ENCODE results near the gene AP1G2.
"Not testable (repeated sequence)": the region's sequence is repeated elsewhere in the genome, so short reads cannot be mapped to it uniquely, and the experiment has no call there.

The AP1G2 gene, protein sequence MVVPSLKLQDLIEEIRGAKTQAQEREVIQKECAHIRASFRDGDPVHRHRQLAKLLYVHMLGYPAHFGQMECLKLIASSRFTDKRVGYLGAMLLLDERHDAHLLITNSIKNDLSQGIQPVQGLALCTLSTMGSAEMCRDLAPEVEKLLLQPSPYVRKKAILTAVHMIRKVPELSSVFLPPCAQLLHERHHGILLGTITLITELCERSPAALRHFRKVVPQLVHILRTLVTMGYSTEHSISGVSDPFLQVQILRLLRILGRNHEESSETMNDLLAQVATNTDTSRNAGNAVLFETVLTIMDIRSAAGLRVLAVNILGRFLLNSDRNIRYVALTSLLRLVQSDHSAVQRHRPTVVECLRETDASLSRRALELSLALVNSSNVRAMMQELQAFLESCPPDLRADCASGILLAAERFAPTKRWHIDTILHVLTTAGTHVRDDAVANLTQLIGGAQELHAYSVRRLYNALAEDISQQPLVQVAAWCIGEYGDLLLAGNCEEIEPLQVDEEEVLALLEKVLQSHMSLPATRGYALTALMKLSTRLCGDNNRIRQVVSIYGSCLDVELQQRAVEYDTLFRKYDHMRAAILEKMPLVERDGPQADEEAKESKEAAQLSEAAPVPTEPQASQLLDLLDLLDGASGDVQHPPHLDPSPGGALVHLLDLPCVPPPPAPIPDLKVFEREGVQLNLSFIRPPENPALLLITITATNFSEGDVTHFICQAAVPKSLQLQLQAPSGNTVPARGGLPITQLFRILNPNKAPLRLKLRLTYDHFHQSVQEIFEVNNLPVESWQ

DNA sequence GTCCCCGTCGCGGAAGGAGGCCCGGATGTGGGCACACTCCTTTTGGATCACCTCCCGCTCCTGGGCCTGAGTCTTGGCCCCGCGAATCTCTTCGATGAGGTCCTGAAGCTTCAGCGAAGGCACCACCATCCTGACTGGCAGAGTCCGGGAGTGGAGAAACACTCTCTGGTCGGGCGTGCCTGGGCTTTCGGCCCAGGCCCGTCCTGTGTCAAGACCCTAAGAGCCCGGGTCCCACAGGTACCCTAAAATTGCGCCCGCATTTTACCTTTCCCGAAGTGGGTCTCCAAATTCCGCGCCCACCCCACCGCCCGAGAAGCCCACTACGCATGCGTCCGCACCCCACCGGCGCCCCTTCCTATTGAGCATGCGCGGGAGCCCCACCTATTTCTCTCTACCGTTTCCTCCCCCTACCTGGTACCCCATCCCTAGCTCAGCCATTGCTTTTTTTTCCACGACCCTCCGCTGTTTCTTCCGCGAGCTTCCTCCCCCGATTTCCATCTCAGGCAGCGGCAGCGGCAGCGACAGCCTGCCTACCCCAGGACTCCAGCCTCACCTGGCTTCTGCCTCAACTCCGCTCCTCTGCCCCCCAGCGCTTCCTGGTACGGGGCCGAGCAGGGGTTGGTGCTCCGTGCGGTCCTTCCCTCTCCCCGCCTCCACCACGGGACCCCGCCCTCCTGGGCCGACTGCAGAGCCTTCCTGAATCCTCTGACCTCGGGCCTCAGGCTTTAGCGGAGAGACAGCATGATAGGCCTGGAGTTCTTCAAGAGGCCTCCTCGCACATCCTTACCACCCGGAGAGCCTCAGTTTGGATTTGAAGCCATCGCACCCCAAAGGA is at the start of gene AP1G2:
Gene AP1G2 (minus strand): TSS at position 606 of the 835 bp plus-strand sequence. CDS start 477 bp downstream, at position 129.
- peak within 1 kb of the TSS; percentile 96 for H3K4me3 Mint-ChIP-seq
- peak; percentile 93 for DNase-seq
- H3K27ac Mint-ChIP-seq = peak within 1 kb of the TSS; percentile 98
- H3K4me1 Mint-ChIP-seq (ENCODE audit: low read depth) = peaks cover 28% of the 10 kb centered on the region
- H3K9me3 Mint-ChIP-seq = no peaks in the 10 kb centered on the region
- peaks cover 1% of the 10 kb centered on the region for H3K27me3 Mint-ChIP-seq
- peaks cover 52% of the 10 kb centered on the region for H3K36me3 Mint-ChIP-seq (ENCODE audit: low read depth)

DNA sequence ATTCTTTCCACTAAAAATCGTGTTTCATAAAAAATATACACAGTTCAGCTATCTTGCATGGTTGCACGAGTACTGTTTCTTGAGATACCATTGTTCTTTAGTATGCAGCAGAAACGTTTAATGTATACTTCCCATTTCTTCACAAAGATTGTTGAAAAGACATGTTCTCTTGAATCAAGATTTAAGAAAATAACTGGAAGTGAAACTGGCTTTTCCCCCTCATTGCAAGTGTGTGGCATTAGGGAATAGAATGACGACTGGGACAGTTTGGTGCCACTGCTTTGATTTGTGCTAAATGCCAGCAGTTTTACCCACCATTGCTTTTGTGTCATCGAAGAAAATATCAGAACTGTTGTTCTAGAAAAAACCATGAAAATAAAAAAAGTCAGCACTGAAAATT is 48.3 kb upstream of the AP1G2 start:
- Mint-ChIP-seq H3K4me1 (ENCODE audit: low read depth) (peaks cover 6% of the 10 kb centered on the region), H3K36me3 (ENCODE audit: low read depth) (no peaks in the 10 kb centered on the region), H3K4me3 (no peak overlapping the region), H3K27ac (no peak overlapping the region), H3K9me3 (no peaks in the 10 kb centered on the region), H3K27me3 (no peaks in the 10 kb centered on the region)
- no peak for DNase-seq

DNA sequence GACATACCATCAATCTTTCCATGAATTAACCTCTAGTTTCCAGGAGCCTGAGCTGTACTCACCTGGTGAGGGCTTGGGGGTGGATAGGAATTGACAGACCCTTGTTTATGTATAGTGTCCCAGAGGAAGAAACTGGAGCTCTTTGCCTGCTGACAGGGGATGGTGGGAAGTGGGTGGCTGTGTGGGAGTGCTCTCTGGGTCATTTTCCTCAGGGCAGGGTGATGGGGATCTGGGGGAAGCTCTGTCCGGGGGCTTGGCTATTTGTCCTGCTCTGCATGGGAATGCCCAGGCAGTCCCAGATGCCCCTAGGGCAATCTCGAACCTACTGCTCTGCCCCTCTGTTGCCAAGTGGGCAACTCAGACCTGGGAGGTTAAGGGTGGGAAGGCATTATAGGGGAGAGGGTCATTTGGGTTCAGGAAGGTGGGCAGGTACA is 46.8 kb upstream of the AP1G2 start:
- DNase-seq = no peak
- Mint-ChIP-seq H3K4me1 (ENCODE audit: low read depth) (peaks cover 20% of the 10 kb centered on the region), H3K36me3 (ENCODE audit: low read depth) (peaks cover 1% of the 10 kb centered on the region), H3K4me3 (no peak overlapping the region), H3K27ac (no peak overlapping the region), H3K27me3 (no peaks in the 10 kb centered on the region), H3K9me3 (no peaks in the 10 kb centered on the region)

DNA sequence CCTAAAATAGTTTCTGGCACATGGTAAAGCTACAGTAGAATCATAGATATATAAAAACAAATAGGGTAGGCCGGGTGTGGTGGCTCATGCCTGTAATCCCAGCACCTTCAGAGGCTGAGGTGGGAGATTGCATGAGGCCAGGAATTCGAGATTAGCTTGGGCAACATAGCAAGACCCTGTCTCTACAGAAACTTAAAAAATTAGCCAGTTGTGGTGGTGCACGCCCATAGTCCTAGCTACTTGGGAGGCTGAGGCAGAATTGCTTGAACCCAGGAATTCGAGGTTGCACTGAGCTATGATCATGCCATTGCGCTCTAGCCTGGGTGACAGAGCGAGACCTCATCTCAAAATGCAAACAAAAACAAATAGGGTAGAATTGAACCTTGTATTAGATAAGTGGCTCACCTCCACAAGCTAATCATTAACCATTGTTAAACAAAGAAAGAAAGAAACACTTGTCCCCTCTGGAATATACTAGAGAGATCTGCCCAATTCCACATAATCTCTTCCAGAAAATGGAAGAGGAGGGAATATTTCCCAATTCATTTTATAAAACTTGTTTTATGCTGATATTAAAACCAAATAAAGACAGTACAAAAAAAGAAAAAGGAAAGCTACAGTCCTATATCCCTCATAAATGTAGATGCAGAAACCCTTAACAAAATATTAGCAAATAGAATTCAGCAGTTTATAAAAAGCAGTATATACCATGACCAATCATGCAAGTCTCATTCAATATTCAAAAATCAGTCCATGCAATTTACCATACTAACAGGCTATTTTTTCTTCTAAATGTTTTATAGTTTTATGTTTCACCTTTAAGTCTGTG is 45.9 kb upstream of the AP1G2 start:
- Mint-ChIP-seq H3K36me3 (ENCODE audit: low read depth) (peaks cover 3% of the 10 kb centered on the region), H3K27ac (no peak overlapping the region), H3K27me3 (no peaks in the 10 kb centered on the region), H3K4me3 (no peak overlapping the region), H3K4me1 (ENCODE audit: low read depth) (peaks cover 30% of the 10 kb centered on the region), H3K9me3 (peaks cover 7% of the 10 kb centered on the region)
- no peak for DNase-seq

DNA sequence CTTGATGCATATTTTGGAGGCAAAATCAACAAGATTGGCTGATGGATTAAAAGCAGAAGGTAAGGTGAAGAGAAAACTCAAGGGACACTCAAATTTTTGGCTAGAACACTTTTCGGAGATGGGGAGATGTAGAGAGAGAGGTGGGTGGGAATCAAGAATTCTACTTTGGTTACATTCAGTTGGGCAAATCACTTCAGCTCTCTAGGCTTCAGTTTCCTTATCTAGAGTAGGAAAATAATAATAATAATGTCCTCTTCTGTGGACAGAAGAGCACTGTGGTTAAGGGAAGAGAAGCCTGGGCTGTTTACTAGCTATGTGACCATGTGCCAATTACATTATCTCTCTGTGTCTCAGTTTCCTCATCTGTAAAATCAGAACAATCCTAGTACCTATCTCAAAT is 45.2 kb upstream of the AP1G2 start:
- Mint-ChIP-seq H3K27ac (no peak overlapping the region), H3K9me3 (peaks cover 7% of the 10 kb centered on the region)

DNA sequence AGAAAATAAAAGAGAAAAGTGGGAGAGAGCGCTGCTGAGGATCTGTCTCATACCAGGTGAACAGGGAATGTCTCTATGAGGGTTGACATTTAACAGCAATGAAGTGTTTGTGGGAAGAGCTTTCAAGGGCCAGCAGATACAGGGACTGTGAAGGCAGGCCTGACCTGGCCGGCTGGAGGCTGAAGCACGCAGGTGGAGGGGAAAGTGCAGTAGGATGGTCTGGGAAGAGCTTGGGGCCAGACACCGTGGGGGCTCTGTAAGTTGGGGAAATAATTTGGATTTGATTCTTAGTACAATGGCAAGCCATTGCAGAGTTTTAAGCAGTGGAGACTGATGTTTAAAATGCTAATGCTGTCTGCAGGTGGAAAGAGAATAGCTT is 44.8 kb upstream of the AP1G2 start:
- Mint-ChIP-seq H3K9me3 (peaks cover 7% of the 10 kb centered on the region), H3K27ac (no peak overlapping the region), H3K27me3 (no peaks in the 10 kb centered on the region), H3K36me3 (ENCODE audit: low read depth) (peaks cover 3% of the 10 kb centered on the region), H3K4me1 (ENCODE audit: low read depth) (peaks cover 33% of the 10 kb centered on the region), H3K4me3 (no peak overlapping the region)
- DNase-seq = no peak

More for the DNA sequence above, 45.2 kb upstream of the AP1G2 start:
- DNase-seq = no peak
- H3K4me3 Mint-ChIP-seq = no peak overlapping the region
- peaks cover 31% of the 10 kb centered on the region for H3K4me1 Mint-ChIP-seq (ENCODE audit: low read depth)
- peaks cover 3% of the 10 kb centered on the region for H3K36me3 Mint-ChIP-seq (ENCODE audit: low read depth)
- H3K27me3 Mint-ChIP-seq = no peaks in the 10 kb centered on the region

DNA sequence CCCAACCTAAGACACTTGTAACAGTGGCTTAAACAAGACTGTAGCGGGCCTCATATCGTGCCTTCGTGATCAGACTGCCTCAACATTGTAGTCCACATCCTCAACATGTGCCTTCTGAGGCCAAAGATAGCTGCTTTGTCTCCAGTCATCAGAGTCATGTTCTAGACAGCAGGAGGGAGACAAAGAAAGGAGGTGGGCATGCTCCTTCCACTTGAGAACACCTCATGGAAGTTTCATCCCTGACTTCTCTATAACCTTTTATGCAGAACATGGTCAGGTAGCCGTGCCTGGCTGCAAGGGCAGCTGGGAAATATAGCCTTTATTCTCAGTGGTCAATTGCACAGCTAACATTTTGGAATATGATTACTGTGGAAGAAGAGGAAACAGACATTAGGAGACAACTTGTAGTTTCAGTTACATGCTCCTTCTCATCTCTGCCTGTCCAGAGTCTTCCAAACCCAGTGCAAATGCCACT is 43.3 kb upstream of the AP1G2 start:
- peaks cover 3% of the 10 kb centered on the region for H3K36me3 Mint-ChIP-seq (ENCODE audit: low read depth)
- DNase-seq = no peak
- peak overlapping the region; percentile 90 for H3K27ac Mint-ChIP-seq
- H3K27me3 Mint-ChIP-seq = no peaks in the 10 kb centered on the region
- H3K4me3 Mint-ChIP-seq = no peak overlapping the region
- H3K9me3 Mint-ChIP-seq = peaks cover 7% of the 10 kb centered on the region
- peaks cover 47% of the 10 kb centered on the region for H3K4me1 Mint-ChIP-seq (ENCODE audit: low read depth)

DNA sequence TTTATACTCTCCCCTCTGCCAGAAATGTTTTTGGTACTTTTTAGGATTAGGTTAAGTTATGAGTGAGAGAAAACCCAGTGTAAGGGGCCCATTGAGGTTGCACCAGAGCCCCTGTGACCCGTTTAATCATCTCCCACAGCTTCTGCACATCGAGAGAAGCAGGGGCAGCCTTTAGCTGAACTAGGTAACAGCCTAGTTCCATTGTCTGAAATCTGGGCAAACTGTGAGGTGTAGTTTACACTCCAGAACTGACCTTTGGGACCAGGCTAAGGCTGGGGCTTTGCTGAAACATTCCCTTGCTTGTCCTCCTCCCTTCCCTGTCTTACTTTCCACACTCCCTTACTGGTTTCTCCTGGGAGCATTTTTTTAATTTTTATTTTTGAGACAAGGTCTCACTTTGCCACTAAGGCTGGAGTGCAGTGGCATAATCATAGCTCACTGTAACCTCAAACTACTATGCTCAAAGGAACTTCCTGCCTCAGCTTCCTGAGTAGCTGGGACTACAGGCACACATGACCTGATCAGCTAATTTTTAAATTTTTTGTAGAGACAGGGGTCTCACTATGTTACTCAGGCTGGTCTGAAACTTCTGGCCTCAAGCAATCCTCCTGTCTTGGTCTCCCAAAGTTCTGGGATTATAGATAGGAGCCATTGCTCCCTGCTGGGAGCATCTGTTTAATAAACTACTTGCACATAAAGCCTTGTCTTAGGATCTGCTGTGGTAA is 42.7 kb upstream of the AP1G2 start:
- DNase-seq = no peak
- H3K4me3 Mint-ChIP-seq = no peak overlapping the region
- H3K36me3 Mint-ChIP-seq (ENCODE audit: low read depth) = peaks cover 3% of the 10 kb centered on the region
- H3K27me3 Mint-ChIP-seq = no peaks in the 10 kb centered on the region
- H3K27ac Mint-ChIP-seq = peak overlapping the region; percentile 90
- peaks cover 53% of the 10 kb centered on the region for H3K4me1 Mint-ChIP-seq (ENCODE audit: low read depth)
- H3K9me3 Mint-ChIP-seq = peaks cover 7% of the 10 kb centered on the region

DNA sequence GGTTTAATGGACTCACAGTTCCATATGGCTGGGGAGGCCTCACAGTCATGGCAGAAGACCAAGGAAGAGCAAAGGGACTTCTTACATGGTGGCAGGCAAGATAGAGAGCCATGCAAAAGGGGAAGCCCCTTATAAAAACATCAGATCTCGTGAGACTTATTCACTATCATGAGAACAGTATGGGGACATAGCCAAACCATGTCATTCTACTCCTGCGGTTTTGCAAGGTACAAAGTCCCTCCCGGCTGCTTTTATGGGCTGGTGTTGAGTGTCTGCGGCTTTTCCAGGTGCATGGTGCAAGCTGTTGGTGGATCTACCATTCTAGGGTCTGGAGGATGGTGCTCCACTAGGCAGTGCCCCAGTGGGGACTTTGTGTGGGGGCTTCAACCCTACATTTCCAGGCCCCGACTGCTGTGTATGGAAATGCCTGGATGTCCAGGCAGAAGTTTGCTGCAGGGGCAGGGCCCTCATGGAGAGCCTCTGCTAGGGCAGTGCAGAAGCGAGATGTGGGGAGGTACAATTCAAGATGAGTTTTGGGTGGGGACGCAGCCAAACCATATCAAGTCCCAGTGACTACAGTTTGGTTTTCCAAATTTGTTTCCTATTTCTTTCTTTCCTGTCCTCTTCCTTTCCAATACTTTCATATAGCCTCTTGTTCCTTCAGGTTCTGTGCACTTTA is 42.0 kb upstream of the AP1G2 start:
- not testable (repeated sequence) for H3K36me3 Mint-ChIP-seq (ENCODE audit: low read depth); H3K9me3 Mint-ChIP-seq; H3K27me3 Mint-ChIP-seq; H3K4me3 Mint-ChIP-seq; DNase-seq
- Mint-ChIP-seq H3K4me1 (ENCODE audit: low read depth) (peaks cover 55% of the 10 kb centered on the region), H3K27ac (peak overlapping the region; percentile 90)

DNA sequence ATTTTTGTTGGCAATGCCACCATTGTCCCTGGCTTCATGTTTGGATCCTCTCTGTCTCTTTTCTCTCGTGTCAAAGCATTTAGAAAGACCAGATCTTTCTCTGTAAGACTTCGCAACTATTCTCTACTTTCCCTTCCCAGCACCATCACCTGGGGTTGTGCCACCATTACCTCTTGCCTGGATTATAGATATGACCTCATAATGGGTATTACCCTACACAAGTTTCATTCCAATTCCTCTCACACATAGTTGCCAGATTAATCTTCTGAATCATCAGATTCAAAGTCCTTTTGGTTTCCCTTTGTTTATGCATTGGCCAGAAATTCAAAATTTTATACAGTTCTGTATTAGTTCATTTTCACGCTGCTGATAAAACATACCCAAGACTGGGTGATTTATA is 41.4 kb upstream of the AP1G2 start:
- no peak for DNase-seq
- peak overlapping the region; percentile 90 for H3K27ac Mint-ChIP-seq
- no peaks in the 10 kb centered on the region for H3K27me3 Mint-ChIP-seq
- peaks cover 3% of the 10 kb centered on the region for H3K36me3 Mint-ChIP-seq (ENCODE audit: low read depth)
- H3K4me1 Mint-ChIP-seq (ENCODE audit: low read depth) = peaks cover 55% of the 10 kb centered on the region
- no peak overlapping the region for H3K4me3 Mint-ChIP-seq
- peaks cover 7% of the 10 kb centered on the region for H3K9me3 Mint-ChIP-seq

DNA sequence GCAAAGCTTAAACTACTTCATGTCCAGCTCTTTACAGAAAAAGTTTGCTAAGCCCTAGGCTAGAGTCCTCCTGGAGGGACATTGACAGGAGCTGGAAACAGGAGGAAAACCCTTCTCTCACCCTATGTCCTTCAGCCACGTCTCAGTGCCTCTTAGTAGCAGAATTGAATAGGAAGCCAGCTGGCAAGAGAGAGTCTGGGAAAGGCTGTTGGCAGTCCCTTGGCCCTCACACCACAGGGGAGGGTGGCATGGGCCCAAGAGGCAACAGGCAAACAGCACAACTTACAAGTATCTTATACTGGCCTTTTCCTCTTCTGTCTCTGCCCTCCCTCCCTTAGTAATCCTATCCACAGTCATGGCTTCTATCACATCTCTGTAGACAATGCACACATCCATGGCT is 40.9 kb upstream of the AP1G2 start:
- Mint-ChIP-seq H3K27me3 (no peaks in the 10 kb centered on the region), H3K4me1 (ENCODE audit: low read depth) (peaks cover 55% of the 10 kb centered on the region), H3K9me3 (peaks cover 7% of the 10 kb centered on the region), H3K36me3 (ENCODE audit: low read depth) (peaks cover 3% of the 10 kb centered on the region), H3K4me3 (no peak overlapping the region), H3K27ac (peak overlapping the region; percentile 90)
- no peak for DNase-seq

DNA sequence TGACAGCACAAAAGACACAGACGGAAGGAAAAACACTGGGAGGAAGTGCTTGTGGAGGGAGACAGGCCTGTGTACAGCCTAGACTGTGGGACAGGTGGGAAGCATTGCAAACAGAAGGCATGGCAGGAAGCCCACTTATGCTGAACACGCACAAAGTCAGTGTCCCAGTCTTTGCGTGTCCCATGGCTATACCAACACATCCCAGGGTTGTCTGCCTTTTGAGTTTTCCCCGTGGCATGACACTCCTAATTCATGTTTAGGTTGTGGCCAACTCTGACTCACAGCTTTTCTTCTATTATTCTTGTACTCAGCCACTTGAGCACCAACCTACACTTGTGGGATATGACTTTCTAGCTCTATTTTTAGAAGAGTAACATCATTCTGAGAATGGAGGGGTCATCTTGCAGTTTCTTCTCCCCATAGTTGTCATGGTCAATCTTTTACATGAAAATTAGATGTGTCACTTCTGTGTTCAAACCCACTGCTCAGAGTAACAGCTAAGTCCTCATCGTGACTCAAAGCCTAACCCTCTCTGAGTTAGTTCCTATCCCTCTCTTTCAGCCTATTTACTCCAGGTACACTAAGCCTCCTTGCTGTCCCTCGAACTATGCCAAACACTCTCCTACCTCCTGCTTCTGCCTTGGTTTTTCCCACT is 38.5 kb upstream of the AP1G2 start:
- Mint-ChIP-seq H3K27ac (peak overlapping the region; percentile 91), H3K4me3 (peak overlapping the region; percentile 7), H3K27me3 (no peaks in the 10 kb centered on the region), H3K36me3 (ENCODE audit: low read depth) (peaks cover 3% of the 10 kb centered on the region), H3K9me3 (peaks cover 7% of the 10 kb centered on the region), H3K4me1 (ENCODE audit: low read depth) (peaks cover 51% of the 10 kb centered on the region)
- DNase-seq = peak; percentile 42

All from activated T-cell treated with anti-CD3 and anti-CD28 coated beads, Interleukin-2, amount 50 U/mL, for 24 hours (primary cell).